Thyroid gland (tissue), 4 donors: Measurements from ENCODE around the gene F13A1. TPM values are rescaled to one million over a fixed set of nuclear protein-coding genes. Genes with fewer than 3 reads are reported as not detected.

Source experiments
- DNase-seq, 2 donors: peaks; one replicate each; pipeline ENCODE4 v3.0.0-alpha.2; 2019
- H3K27ac ChIP-seq, 3 donors: fragments of 200-600 bp; sonication (generic); 1 replicate in 2 of 3; 2 replicates in 1 of 3; pipeline ENCODE4 v1.5.1; 2016 to 2019; ENCODE audit warnings: mild to moderate bottlenecking in 1 of 3, moderate library complexity in 1 of 3
- H3K27me3 ChIP-seq: fragments of 200-600 bp; sonication (generic); one replicate; pipeline ENCODE4 v1.5.1; 2019
- H3K36me3 ChIP-seq, 2 donors: fragments of 200-600 bp; sonication (generic); one replicate each; pipeline ENCODE4 v1.5.1; 2016 to 2019
- H3K4me1 ChIP-seq, 2 donors: fragments of 200-600 bp; sonication (generic); one replicate each; pipeline ENCODE4 v1.5.1; 2017 to 2019
- H3K4me3 ChIP-seq, 3 donors: fragments of 200-600 bp; sonication (generic); replicated peaks in 1 of 3; 1 replicate in 2 of 3; 2 replicates in 1 of 3; pipeline ENCODE4 v1.5.1; 2016; ENCODE audit warnings: mild to moderate bottlenecking in 1 of 3
- H3K9me3 ChIP-seq: fragments of 200-600 bp; sonication (generic); one replicate; pipeline ENCODE4 v1.5.1; 2017
- CTCF ChIP-seq, 6 experiments: fragments of 200-600 bp in 3 of 6; fragments of 450-650 bp in 3 of 6; sonication (generic) in 3 of 6; IDR thresholded peaks; one replicate each; pipeline ENCODE4 v1.5.1; 2016 to 2019; ENCODE audit warnings: antibody characterized with exemption in 6 of 6, mild to moderate bottlenecking in 2 of 6, inconsistent platforms in 1 of 6, moderate library complexity in 1 of 6
- POLR2A ChIP-seq, 2 donors: fragments of 450-650 bp; IDR thresholded peaks; one replicate each; pipeline ENCODE4 v1.6.1; 2017; ENCODE audit warnings: antibody characterized with exemption in 2 of 2, mild to moderate bottlenecking in 2 of 2, moderate library complexity in 1 of 2
- WGBS, 2 donors: methylation state at CpG; one replicate each; pipeline ENCODE4 v1.1.5; 2017; 5-methylcytosine and 5-hydroxymethylcytosine counted together
- intact Hi-C: fragments of 100-400 bp; cut with DNase I; formaldehyde crosslinking; loops from one replicate; pipeline ENCODE4 v1.15.1; 2023
- total RNA-seq, 4 donors: library from RNA; depleted of rRNA; stranded (reverse); fragments of >200 nt; gene quantifications; one replicate each; pipeline ENCODE4 v1.2.3, GENCODE V29; 2016

F13A1 gene
- total RNA-seq, 4 donors from 2014 or later: 23.7 to 139 (median 54.7) TPM

GRCh38 chr6:6217855-6218758, 102.4 kb downstream of the F13A1 start:
- intact Hi-C loops: no loop called here
- H3K4me1 ChIP-seq: no peaks in the 10 kb centered on the region
- no peaks in the 10 kb centered on the region for H3K9me3 ChIP-seq
- TF ChIP-seq CTCF (IDR thresholded peaks at IDR 0.05) (no peak), POLR2A (IDR thresholded peaks at IDR 0.05) (no peak)
- H3K4me3 ChIP-seq: no peak overlapping the region
- H3K27me3 ChIP-seq: no peaks in the 10 kb centered on the region
- WGBS, 2 donors: 62 to 73% methylated on average over 9 to 11 of the region's 11 CpGs
- H3K27ac ChIP-seq: no peak overlapping the region
- DNase-seq: no peak
- no peaks in the 10 kb centered on the region for H3K36me3 ChIP-seq

- DNase-seq: no peak
- Histone ChIP-seq H3K4me1 (no peaks in the 10 kb centered on the region), H3K27ac (no peak overlapping the region), H3K4me3 (no peak overlapping the region), H3K36me3 (no peaks in the 10 kb centered on the region), H3K9me3 (no peaks in the 10 kb centered on the region), H3K27me3 (no peaks in the 10 kb centered on the region)
- WGBS, 2 donors: 87 to 97% methylated on average over 2 of the region's 2 CpGs
- TF ChIP-seq CTCF (IDR thresholded peaks at IDR 0.05): no peak
- TF ChIP-seq POLR2A (IDR thresholded peaks at IDR 0.05): no peak
- intact Hi-C loops: no loop called here
Measured at GRCh38 chr6:6210994-6211393, 109.5 kb downstream of the F13A1 start.

- 83 to 96% methylated on average over 2 of the region's 2 CpGs for WGBS, 2 donors
- no peaks in the 10 kb centered on the region for H3K36me3 ChIP-seq
- DNase-seq: no peak
- intact Hi-C loops: no loop called here
- no peak overlapping the region for H3K27ac ChIP-seq
- TF ChIP-seq CTCF (IDR thresholded peaks at IDR 0.05) (no peak), POLR2A (IDR thresholded peaks at IDR 0.05) (no peak)
- no peaks in the 10 kb centered on the region for H3K27me3 ChIP-seq
- H3K4me1 ChIP-seq: no peaks in the 10 kb centered on the region
- no peaks in the 10 kb centered on the region for H3K9me3 ChIP-seq
- no peak overlapping the region for H3K4me3 ChIP-seq
Measured at GRCh38 chr6:6202886-6203285, 117.6 kb downstream of the F13A1 start.

- TF ChIP-seq CTCF (IDR thresholded peaks at IDR 0.05): no peak
- TF ChIP-seq POLR2A (IDR thresholded peaks at IDR 0.05): no peak
- H3K36me3 ChIP-seq: no peaks in the 10 kb centered on the region
- WGBS, 2 donors: 41 to 47% methylated on average over 4 of the region's 4 CpGs
- DNase-seq: no peak
- H3K27ac ChIP-seq: no peak overlapping the region
- no peaks in the 10 kb centered on the region for H3K4me1 ChIP-seq
- no peaks in the 10 kb centered on the region for H3K27me3 ChIP-seq
- no peaks in the 10 kb centered on the region for H3K9me3 ChIP-seq
- intact Hi-C loops: no loop called here
- H3K4me3 ChIP-seq: no peak overlapping the region
Measured at GRCh38 chr6:6201200-6201599, 119.3 kb downstream of the F13A1 start.

DNA sequence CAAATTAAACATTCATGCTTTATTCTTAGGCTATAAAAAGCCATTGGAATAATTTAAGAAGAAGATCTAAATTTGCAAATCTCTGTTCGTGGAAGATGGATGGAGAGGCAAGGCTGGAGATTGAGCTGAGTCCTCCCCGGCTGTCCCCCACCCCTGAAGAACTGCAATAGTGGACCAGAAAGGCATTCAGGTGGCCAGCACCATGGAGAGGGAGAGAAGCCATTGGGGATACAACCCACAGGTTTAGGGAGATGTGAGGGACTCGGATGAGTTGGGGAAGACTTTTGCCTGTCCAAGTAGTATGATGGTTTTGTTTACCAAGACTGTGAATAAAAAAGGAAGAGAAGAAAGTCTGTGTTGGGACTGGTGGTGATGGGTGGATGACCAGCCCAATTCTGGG, 120.8 kb downstream of the F13A1 start:
- no peak for TF ChIP-seq CTCF (IDR thresholded peaks at IDR 0.05)
- no peak for TF ChIP-seq POLR2A (IDR thresholded peaks at IDR 0.05)
- Histone ChIP-seq H3K27ac (no peak overlapping the region), H3K9me3 (no peaks in the 10 kb centered on the region), H3K4me3 (no peak overlapping the region), H3K27me3 (no peaks in the 10 kb centered on the region), H3K36me3 (no peaks in the 10 kb centered on the region), H3K4me1 (no peaks in the 10 kb centered on the region)
- whole genome bisulfite sequencing, 2 donors: 88 to 90% methylated on average over 3 of the region's 3 CpGs
- DNase-seq: no peak
- intact Hi-C loops: no loop called here
